Left cardiac atrium (tissue), 2 donors: Measurements from ENCODE around the gene PNRC2. TPM values are rescaled to one million over a fixed set of nuclear protein-coding genes. Genes with fewer than 3 reads are reported as not detected.

Experiments used
- microRNA-seq, 2 donors: library from miRNA; unstranded; fragments of <30 nt; microRNA quantifications; one replicate each; pipeline ENCODE4 v1.2.0, GENCODE V29; 2020
- total RNA-seq, 2 donors: library from RNA; stranded (reverse); fragmentation: NEBNext Ultra II Directional; extraction: Animal tissue kit (Norgen Biotek cat#: 25700); gene quantifications; one replicate each; pipeline ENCODE4 v1.2.1, GENCODE V29; 2021
- donor health status: DM: no; HTN: yes; CAD: no; lungs with severe emphysema.
- donor health status: DM: yes; HTN: yes; CAD: no.

The PNRC2 gene
- total RNA-seq, 2 donors from 2014 or later = 84.2 to 89.2 TPM

Small RNAs within 50 kb of the gene (microRNA-seq; reads per million reads assigned to microRNA genes)
- gene MIR378F = 0 reads per million in 2 donors

Other genes with a start within 250 kb of the PNRC2 start
- gene ELOA, start 216.4 kb upstream of the PNRC2 start, total RNA-seq = 10 to 100 TPM; 30.0 to 30.2 TPM
- gene PITHD1, start 181.4 kb upstream of the PNRC2 start, total RNA-seq = 10 to 100 TPM; 34.9 to 39.6 TPM
- 10 to 100 TPM; 32.3 to 36.4 TPM for gene LYPLA2, start 168.7 kb upstream of the PNRC2 start, total RNA-seq
- 10 to 100 TPM in 1 of 2 donors, 1 to 10 TPM in 1; 9.7 to 16.0 TPM for gene GALE, start 159.1 kb upstream of the PNRC2 start, total RNA-seq
- gene HMGCL, start 134.4 kb upstream of the PNRC2 start, total RNA-seq = 10 to 100 TPM; 23.1 to 23.4 TPM
- gene FUCA1, start 91.5 kb upstream of the PNRC2 start, total RNA-seq = 10 to 100 TPM; 17.0 to 19.9 TPM
- not detected for gene CNR2, start 46.5 kb upstream of the PNRC2 start, total RNA-seq
- gene SRSF10, start 20.5 kb downstream of the PNRC2 start, total RNA-seq = 10 to 100 TPM; 49.5 to 59.3 TPM
- 100 to 1,000 TPM; 160 to 224 TPM for gene MYOM3, start 152.3 kb downstream of the PNRC2 start, total RNA-seq
- gene IL22RA1, start 183.3 kb downstream of the PNRC2 start, total RNA-seq = under 1 TPM; 0.09 to 0.26 TPM
- gene IFNLR1, start 227.5 kb downstream of the PNRC2 start, total RNA-seq = 1 to 10 TPM; 4.0 to 5.9 TPM